PC-9 (cell line): ENCODE measurements around the gene RALGPS2. TPM values are rescaled to one million over a fixed set of nuclear protein-coding genes. Genes with fewer than 3 reads are reported as not detected.

ENCODE experiments used
- BruUV-seq: library from RNA; stranded (reverse); fragments of 400-500 nt; replicated peaks from 2 replicates; lab custom pipeline; 2021; lab: Mats Ljungman, UMichigan
- CTCF ChIA-PET: fragments of 300-600 bp; sonication (Branson Sonifier 250); formaldehyde crosslinking; loops from one replicate; lab custom pipeline; 2022; ENCODE audit warnings: antibody characterized with exemption; lab: Charles Lee
- POLR2A ChIA-PET: fragments of 300-600 bp; sonication (Branson Sonifier 250); formaldehyde crosslinking; loops from one replicate; lab custom pipeline; 2022; ENCODE audit warnings: antibody characterized with exemption; ENCODE audit not compliant: unreplicated experiment; lab: Charles Lee
- DNase-seq, 2 experiments: peaks; one replicate each; pipeline versions ENCODE4 v3.0.0 to v3.0.0-alpha.2; 2015 to 2022; ENCODE audit warnings: mixed read lengths in 1 of 2
- H2AFZ ChIP-seq: fragments of 200-600 bp; sonication (generic); 2 replicates; pipeline ENCODE4 v1.8.1; 2017; ENCODE audit warnings: antibody characterized with exemption
- H3F3A ChIP-seq: fragments of 200-600 bp; sonication (generic); 2 replicates; pipeline ENCODE4 v1.8.1; 2017; ENCODE audit warnings: antibody characterized with exemption, mild to moderate bottlenecking, low read depth; ENCODE audit not compliant: insufficient read depth
- H3K27ac ChIP-seq: fragments of 200-600 bp; sonication (generic); 2 replicates; pipeline ENCODE4 v1.6.1; 2016; ENCODE audit warnings: mixed run types
- H3K27me3 ChIP-seq: fragments of 200-600 bp; sonication (generic); 2 replicates; pipeline ENCODE4 v1.6.1; 2016; ENCODE audit warnings: low read depth, mixed run types; ENCODE audit not compliant: insufficient read depth
- H3K36me3 ChIP-seq: fragments of 200-600 bp; sonication (generic); 2 replicates; pipeline ENCODE4 v1.6.1; 2016; ENCODE audit warnings: low read depth, mixed run types
- H3K4me1 ChIP-seq: fragments of 200-600 bp; sonication (generic); replicated peaks from 2 replicates; pipeline ENCODE4 v1.6.1; 2016; ENCODE audit warnings: mixed run types; ENCODE audit not compliant: insufficient read depth
- H3K4me2 ChIP-seq: fragments of 200-600 bp; sonication (generic); 2 replicates; pipeline ENCODE4 v1.6.1; 2017; ENCODE audit warnings: mixed run types
- H3K4me3 ChIP-seq: fragments of 200-600 bp; sonication (generic); 2 replicates; pipeline ENCODE4 v1.6.1; 2016; ENCODE audit warnings: mixed run types
- H3K79me2 ChIP-seq: fragments of 200-600 bp; sonication (generic); 2 replicates; pipeline ENCODE4 v1.6.1; 2017; ENCODE audit warnings: low read depth, mixed run types
- H3K9me2 ChIP-seq: fragments of 200-600 bp; sonication (generic); 2 replicates; pipeline ENCODE4 v1.8.1; 2017; ENCODE audit warnings: mild to moderate bottlenecking; ENCODE audit not compliant: insufficient read depth
- H3K9me3 ChIP-seq: fragments of 200-600 bp; sonication (generic); 2 replicates; pipeline ENCODE4 v1.8.1; 2016; ENCODE audit warnings: low read depth; ENCODE audit not compliant: insufficient read depth
- H4K20me1 ChIP-seq: fragments of 200-600 bp; sonication (generic); 2 replicates; pipeline ENCODE4 v1.8.1; 2017; ENCODE audit not compliant: insufficient read depth
- CTCF ChIP-seq: fragments of 200-600 bp; sonication (generic); conservative IDR thresholded peaks from 2 replicates; pipeline ENCODE4 v1.6.1; 2017; ENCODE audit warnings: mixed run types, antibody characterized with exemption, mild to moderate bottlenecking, moderate library complexity
- EZH2 ChIP-seq: fragments of 200-600 bp; sonication (generic); IDR thresholded peaks from 2 replicates; pipeline ENCODE4 v1.8.0; 2017; ENCODE audit warnings: antibody characterized with exemption, low read depth
- intact Hi-C: fragments of 100-400 bp; cut with micrococcal nuclease; formaldehyde crosslinking; loops from one replicate; pipeline ENCODE4 v1.10.0; 2022; ENCODE audit not compliant: unreplicated experiment
- total RNA-seq: library from RNA; stranded (reverse); gene quantifications from 2 replicates; pipeline ENCODE4 v1.2.3, GENCODE V29; 2021

Gene RALGPS2
- total RNA-seq, 1 experiment from 2014 or later = 62.4 TPM

GRCh38 chr1:178960482-178961240 is 235.6 kb downstream of the RALGPS2 start:
- Histone ChIP-seq H3K9me2 (no peaks in the 10 kb centered on the region), H3K36me3 (no peaks in the 10 kb centered on the region), H3K27ac (no peak overlapping the region), H3F3A (no peaks in the 10 kb centered on the region), H3K4me2 (no peak overlapping the region), H3K27me3 (no peaks in the 10 kb centered on the region), H2AFZ (no peak overlapping the region), H3K79me2 (no peaks in the 10 kb centered on the region), H3K9me3 (no peaks in the 10 kb centered on the region), H3K4me1 (no peaks in the 10 kb centered on the region), H4K20me1 (no peaks in the 10 kb centered on the region), H3K4me3 (no peak overlapping the region)
- DNase-seq = no peak
- intact Hi-C loops = no loop called here
- POLR2A ChIA-PET = no interaction called here
- TF ChIP-seq EZH2 = no peak
- TF ChIP-seq CTCF = no peak
- no TSS peak for BruUV-seq
- CTCF ChIA-PET = no interaction called here

GRCh38 chr1:178961331-178961730 is 236.3 kb downstream of the RALGPS2 start:
- POLR2A ChIA-PET = no interaction called here
- TF ChIP-seq EZH2 (no peak), CTCF (no peak)
- Histone ChIP-seq H3K27ac (no peak overlapping the region), H3F3A (no peaks in the 10 kb centered on the region), H3K4me1 (no peaks in the 10 kb centered on the region), H3K9me3 (no peaks in the 10 kb centered on the region), H3K4me2 (no peak overlapping the region), H3K4me3 (no peak overlapping the region), H3K79me2 (no peaks in the 10 kb centered on the region), H3K36me3 (no peaks in the 10 kb centered on the region), H3K27me3 (no peaks in the 10 kb centered on the region), H2AFZ (no peak overlapping the region), H4K20me1 (no peaks in the 10 kb centered on the region), H3K9me2 (no peaks in the 10 kb centered on the region)
- intact Hi-C loops = no loop called here
- BruUV-seq = no TSS peak
- CTCF ChIA-PET = no interaction called here
- DNase-seq = no peak

GRCh38 chr1:178961868-178962267 is 236.8 kb downstream of the RALGPS2 start:
- intact Hi-C loops = no loop called here
- Histone ChIP-seq H3K27ac (no peak overlapping the region), H4K20me1 (no peaks in the 10 kb centered on the region), H3K27me3 (no peaks in the 10 kb centered on the region), H3F3A (no peaks in the 10 kb centered on the region), H3K4me3 (no peak overlapping the region), H3K9me3 (no peaks in the 10 kb centered on the region), H3K9me2 (no peaks in the 10 kb centered on the region), H3K36me3 (no peaks in the 10 kb centered on the region), H2AFZ (no peak overlapping the region), H3K4me1 (no peaks in the 10 kb centered on the region), H3K79me2 (no peaks in the 10 kb centered on the region), H3K4me2 (no peak overlapping the region)
- DNase-seq = no peak
- no TSS peak for BruUV-seq
- CTCF ChIA-PET = no interaction called here
- POLR2A ChIA-PET = no interaction called here
- TF ChIP-seq EZH2 = no peak
- no peak for TF ChIP-seq CTCF
